Liver (tissue), 3 donors: ENCODE measurements around the gene MANBA.

Source experiments
- RAD21 ChIP-seq, 2 donors: IDR thresholded peaks; 2 replicates each; pipeline ENCODE4 v1.6.1; 2016; ENCODE audit warnings: antibody characterized with exemption in 2 of 2, mild to moderate bottlenecking in 2 of 2
- SP1 ChIP-seq: IDR thresholded peaks from 2 replicates; pipeline ENCODE4 v1.6.1; 2018; ENCODE audit warnings: antibody characterized with exemption, mild to moderate bottlenecking
- TF ChIP-seq, protein P1 (sequence below): fragments of 150-350 bp; IDR thresholded peaks from 2 replicates; pipeline ENCODE4 v1.5.1; 2017; ENCODE audit warnings: improper control_type of control experiment, low read depth, low read length; ENCODE audit not compliant: missing input control
- TF ChIP-seq, protein P2 (sequence below): IDR thresholded peaks from 2 replicates; pipeline ENCODE4 v1.6.1; 2016; ENCODE audit warnings: antibody characterized with exemption, mild to moderate bottlenecking
- donor health status: healthy.
- donor health status: healthy.

DNA sequence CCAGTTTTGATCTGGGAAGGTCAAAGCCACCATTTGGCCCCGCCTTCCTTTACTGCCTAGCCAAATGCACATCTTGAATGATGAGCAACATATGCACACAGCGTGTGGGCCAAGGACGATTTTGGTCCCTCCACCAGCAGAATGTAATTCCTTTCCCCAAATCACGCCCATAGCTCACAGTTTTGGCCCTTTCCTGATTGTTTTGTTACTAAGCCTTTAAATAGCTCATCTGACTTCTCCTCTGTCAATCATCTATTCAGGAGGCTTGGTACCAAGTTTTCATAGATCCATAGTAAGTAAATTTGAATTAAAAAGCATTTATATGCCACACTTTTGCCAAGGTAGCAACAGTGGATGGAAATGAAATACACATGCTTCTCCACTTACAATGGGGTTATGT, 136.3 kb downstream of the MANBA start:
- TF ChIP-seq RAD21 (IDR thresholded peaks at IDR 0.05) (no peak), SP1 (no peak)
- TF ChIP-seq, protein P1, sequence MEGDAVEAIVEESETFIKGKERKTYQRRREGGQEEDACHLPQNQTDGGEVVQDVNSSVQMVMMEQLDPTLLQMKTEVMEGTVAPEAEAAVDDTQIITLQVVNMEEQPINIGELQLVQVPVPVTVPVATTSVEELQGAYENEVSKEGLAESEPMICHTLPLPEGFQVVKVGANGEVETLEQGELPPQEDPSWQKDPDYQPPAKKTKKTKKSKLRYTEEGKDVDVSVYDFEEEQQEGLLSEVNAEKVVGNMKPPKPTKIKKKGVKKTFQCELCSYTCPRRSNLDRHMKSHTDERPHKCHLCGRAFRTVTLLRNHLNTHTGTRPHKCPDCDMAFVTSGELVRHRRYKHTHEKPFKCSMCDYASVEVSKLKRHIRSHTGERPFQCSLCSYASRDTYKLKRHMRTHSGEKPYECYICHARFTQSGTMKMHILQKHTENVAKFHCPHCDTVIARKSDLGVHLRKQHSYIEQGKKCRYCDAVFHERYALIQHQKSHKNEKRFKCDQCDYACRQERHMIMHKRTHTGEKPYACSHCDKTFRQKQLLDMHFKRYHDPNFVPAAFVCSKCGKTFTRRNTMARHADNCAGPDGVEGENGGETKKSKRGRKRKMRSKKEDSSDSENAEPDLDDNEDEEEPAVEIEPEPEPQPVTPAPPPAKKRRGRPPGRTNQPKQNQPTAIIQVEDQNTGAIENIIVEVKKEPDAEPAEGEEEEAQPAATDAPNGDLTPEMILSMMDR = no peak
- TF ChIP-seq, protein P2, sequence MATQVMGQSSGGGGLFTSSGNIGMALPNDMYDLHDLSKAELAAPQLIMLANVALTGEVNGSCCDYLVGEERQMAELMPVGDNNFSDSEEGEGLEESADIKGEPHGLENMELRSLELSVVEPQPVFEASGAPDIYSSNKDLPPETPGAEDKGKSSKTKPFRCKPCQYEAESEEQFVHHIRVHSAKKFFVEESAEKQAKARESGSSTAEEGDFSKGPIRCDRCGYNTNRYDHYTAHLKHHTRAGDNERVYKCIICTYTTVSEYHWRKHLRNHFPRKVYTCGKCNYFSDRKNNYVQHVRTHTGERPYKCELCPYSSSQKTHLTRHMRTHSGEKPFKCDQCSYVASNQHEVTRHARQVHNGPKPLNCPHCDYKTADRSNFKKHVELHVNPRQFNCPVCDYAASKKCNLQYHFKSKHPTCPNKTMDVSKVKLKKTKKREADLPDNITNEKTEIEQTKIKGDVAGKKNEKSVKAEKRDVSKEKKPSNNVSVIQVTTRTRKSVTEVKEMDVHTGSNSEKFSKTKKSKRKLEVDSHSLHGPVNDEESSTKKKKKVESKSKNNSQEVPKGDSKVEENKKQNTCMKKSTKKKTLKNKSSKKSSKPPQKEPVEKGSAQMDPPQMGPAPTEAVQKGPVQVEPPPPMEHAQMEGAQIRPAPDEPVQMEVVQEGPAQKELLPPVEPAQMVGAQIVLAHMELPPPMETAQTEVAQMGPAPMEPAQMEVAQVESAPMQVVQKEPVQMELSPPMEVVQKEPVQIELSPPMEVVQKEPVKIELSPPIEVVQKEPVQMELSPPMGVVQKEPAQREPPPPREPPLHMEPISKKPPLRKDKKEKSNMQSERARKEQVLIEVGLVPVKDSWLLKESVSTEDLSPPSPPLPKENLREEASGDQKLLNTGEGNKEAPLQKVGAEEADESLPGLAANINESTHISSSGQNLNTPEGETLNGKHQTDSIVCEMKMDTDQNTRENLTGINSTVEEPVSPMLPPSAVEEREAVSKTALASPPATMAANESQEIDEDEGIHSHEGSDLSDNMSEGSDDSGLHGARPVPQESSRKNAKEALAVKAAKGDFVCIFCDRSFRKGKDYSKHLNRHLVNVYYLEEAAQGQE = no peak
